Left lung (tissue), 10 donors: Measurements from ENCODE around the gene DIP2A. TPM values are rescaled to one million over a fixed set of nuclear protein-coding genes. Genes with fewer than 3 reads are reported as not detected.

ENCODE experiments used
- ATAC-seq: fragments of 200-7000 bp; cut with Tn5 transposase; one replicate; pipeline ENCODE4 v1.9.1; 2020; ENCODE audit warnings: moderate library complexity
- DNase-seq, 4 donors: peaks; one replicate each; pipeline ENCODE4 v3.0.0-alpha.2; 2013 to 2020
- H3K27ac ChIP-seq, 2 donors: fragments of 200-600 bp; sonication (generic) in 1 of 2; one replicate each; pipeline versions ENCODE4 v1.5.0 to v1.8.0; 2020 to 2021
- H3K27me3 ChIP-seq, 2 donors: fragments of 200-600 bp; sonication (generic) in 1 of 2; one replicate each; pipeline versions ENCODE4 v1.5.0 to v1.8.0; 2020 to 2021
- H3K36me3 ChIP-seq, 2 donors: fragments of 200-600 bp; sonication (generic) in 1 of 2; one replicate each; pipeline versions ENCODE4 v1.5.0 to v1.8.0; 2020 to 2021
- H3K4me1 ChIP-seq, 2 donors: fragments of 200-600 bp; one replicate each; pipeline ENCODE4 v1.8.0; 2021
- H3K4me3 ChIP-seq, 2 donors: fragments of 200-600 bp; sonication (generic) in 1 of 2; one replicate each; pipeline versions ENCODE4 v1.5.0 to v1.8.0; 2020 to 2021; ENCODE audit warnings: mild to moderate bottlenecking in 1 of 2
- H3K9me3 ChIP-seq, 2 donors: fragments of 200-600 bp; sonication (generic) in 1 of 2; one replicate each; pipeline versions ENCODE4 v1.5.0 to v1.8.0; 2020 to 2021
- intact Hi-C, 2 donors: fragments of 100-400 bp; cut with DNase I; formaldehyde crosslinking; loops; one replicate each; pipeline versions ENCODE4 v1.11.2 to v1.14.2; 2022
- polyA plus RNA-seq, 6 donors: library from polyadenylated mRNA; unstranded; fragments of 120-200 nt; gene quantifications; one replicate each; pipeline ENCODE4 v1.2.1, GENCODE V29; 2013; ENCODE audit not compliant: insufficient read length in 6 of 6
- total RNA-seq, 2 donors: library from RNA; stranded (reverse); fragmentation: NEBNext Ultra II Directional; extraction: Animal tissue kit (Norgen Biotek cat#: 25700); gene quantifications; one replicate each; pipeline ENCODE4 v1.2.1, GENCODE V29; 2021
- TF ChIP-seq, protein P1 (sequence below), 2 donors: fragments of 200-600 bp; sonication (generic) in 1 of 2; IDR thresholded peaks; one replicate each; pipeline versions ENCODE4 v1.5.0 to v1.8.0; 2021; ENCODE audit warnings: antibody characterized with exemption in 2 of 2
- donor health status: DM: no; HTN: yes; CAD: no.
- donor health status: DM: no; HTN: no; CAD: no.

DIP2A gene
- total and polyA plus RNA-seq, 8 donors: 31.5 to 75.3 (median 62.6) TPM

DNA sequence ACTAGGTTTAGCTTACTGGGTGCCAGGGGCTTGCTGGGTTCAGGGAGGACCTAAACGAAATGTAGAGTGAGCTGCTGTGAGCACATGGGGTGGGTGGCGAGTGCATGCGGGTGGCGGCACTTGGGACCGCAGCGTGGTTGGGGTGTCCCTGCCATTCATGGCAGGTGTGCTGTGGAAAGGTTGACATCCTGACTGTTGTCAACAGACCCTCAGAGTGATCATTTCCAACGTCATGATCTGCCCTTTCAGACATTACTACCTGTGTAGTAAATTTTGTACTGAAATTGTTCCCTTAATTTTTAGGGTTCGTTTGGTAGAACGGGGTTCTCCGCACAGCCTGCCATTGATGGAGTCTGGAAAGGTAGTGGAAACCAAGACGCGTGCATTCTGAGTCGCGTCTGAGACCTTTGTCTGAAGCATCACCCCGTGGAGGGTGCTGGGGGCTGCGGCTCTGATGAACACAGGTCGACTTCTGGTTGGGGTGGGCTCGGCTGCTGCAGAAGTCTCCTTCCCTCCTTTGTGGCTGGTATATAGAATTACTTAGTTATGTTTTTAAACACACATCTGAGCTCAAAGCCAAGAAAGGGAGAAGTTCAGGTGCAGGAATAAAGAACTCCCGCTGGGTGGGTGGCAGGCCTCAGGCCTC, 102.9 kb downstream of the DIP2A start:
- Histone ChIP-seq H3K9me3 (no peaks in the 10 kb centered on the region), H3K27me3 (no peaks in the 10 kb centered on the region), H3K27ac (no peak overlapping the region), H3K4me3 (no peak overlapping the region), H3K36me3 (peaks cover 0 to 99% of the 10 kb centered on the region in 2 donors), H3K4me1 (no peaks in the 10 kb centered on the region)
- ATAC-seq (no peak), DNase-seq (no peak)
- TF ChIP-seq, protein P1, sequence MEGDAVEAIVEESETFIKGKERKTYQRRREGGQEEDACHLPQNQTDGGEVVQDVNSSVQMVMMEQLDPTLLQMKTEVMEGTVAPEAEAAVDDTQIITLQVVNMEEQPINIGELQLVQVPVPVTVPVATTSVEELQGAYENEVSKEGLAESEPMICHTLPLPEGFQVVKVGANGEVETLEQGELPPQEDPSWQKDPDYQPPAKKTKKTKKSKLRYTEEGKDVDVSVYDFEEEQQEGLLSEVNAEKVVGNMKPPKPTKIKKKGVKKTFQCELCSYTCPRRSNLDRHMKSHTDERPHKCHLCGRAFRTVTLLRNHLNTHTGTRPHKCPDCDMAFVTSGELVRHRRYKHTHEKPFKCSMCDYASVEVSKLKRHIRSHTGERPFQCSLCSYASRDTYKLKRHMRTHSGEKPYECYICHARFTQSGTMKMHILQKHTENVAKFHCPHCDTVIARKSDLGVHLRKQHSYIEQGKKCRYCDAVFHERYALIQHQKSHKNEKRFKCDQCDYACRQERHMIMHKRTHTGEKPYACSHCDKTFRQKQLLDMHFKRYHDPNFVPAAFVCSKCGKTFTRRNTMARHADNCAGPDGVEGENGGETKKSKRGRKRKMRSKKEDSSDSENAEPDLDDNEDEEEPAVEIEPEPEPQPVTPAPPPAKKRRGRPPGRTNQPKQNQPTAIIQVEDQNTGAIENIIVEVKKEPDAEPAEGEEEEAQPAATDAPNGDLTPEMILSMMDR (IDR thresholded peaks at IDR 0.05): no peak
- intact Hi-C loops: no loop called here

- Histone ChIP-seq H3K9me3 (no peaks in the 10 kb centered on the region), H3K4me1 (no peaks in the 10 kb centered on the region), H3K4me3 (no peak overlapping the region), H3K27me3 (no peaks in the 10 kb centered on the region), H3K36me3 (peaks cover 0 to 99% of the 10 kb centered on the region in 2 donors), H3K27ac (no peak overlapping the region)
- TF ChIP-seq, protein P1 (IDR thresholded peaks at IDR 0.05): no peak
- ATAC-seq (no peak), DNase-seq (no peak)
- intact Hi-C loops: no loop called here
Measured at GRCh38 chr21:46562472-46562871, 103.8 kb downstream of the DIP2A start.

DNA sequence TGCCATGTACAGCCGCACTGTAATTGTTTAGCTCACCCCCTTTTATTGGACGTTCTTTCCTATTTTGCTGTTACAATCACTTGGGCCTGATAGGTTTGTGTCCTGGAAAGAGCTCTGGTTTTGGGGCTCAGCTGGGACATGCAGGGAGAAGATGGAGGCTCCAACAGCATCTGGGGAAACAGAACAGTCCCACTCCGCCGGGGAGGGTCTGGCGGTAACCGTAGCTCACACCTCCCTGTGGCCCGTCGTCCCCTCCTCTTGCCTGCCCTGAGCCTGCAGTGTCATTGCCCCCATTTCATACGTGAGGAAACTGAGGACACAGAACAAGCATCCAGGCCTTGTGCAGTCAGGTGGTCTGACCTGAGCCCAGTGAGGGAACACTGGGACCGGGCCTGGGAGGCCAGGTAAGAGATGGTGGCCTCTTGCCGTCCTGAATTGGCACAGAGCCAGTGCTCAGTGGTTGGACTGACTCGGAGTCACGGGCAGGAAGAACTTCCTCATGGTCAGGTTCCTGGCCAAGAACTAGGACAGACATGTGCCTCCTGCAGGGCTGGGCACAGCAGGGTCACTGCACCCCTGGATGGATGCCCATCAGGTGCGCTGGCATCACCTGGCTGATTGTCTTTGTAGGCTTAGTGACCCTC, 104.4 kb downstream of the DIP2A start:
- H3K36me3 ChIP-seq: peaks cover 0 to 99% of the 10 kb centered on the region in 2 donors
- no peaks in the 10 kb centered on the region for H3K9me3 ChIP-seq
- TF ChIP-seq, protein P1 (IDR thresholded peaks at IDR 0.05): no peak
- ATAC-seq (no peak), DNase-seq (peak in 1 of 4 donors; percentile 24)
- intact Hi-C loops: no loop called here
- H3K4me1 ChIP-seq: no peaks in the 10 kb centered on the region
- no peak overlapping the region for H3K4me3 ChIP-seq
- no peak overlapping the region for H3K27ac ChIP-seq
- H3K27me3 ChIP-seq: no peaks in the 10 kb centered on the region

DNA sequence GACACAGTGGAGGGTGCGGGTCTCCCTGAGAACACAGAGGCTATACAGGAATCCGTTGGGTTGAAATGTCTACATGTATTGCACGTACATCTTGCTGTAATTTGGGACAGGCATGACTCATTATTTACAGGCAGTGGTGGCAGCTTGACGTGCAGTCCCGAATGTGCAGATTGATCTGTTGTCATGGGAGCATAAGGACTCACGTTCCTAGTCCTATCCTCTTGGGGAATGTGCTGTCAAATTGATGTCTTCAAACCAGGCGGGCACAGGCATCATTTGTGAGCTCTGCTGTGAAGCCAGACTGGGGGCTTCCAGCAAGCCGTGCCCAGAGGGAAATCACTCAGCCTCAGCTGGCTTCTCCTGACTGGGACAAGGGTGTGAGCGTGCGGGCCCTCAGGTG, 105.7 kb downstream of the DIP2A start:
- no peaks in the 10 kb centered on the region for H3K4me1 ChIP-seq
- intact Hi-C loops: no loop called here
- no peak overlapping the region for H3K4me3 ChIP-seq
- peak in 1 of 4 donors; percentile 26 for DNase-seq
- H3K9me3 ChIP-seq: no peaks in the 10 kb centered on the region
- H3K27me3 ChIP-seq: no peaks in the 10 kb centered on the region
- TF ChIP-seq, protein P1 (IDR thresholded peaks at IDR 0.05): no peak
- H3K36me3 ChIP-seq: peaks cover 0 to 98% of the 10 kb centered on the region in 2 donors
- H3K27ac ChIP-seq: no peak overlapping the region
- ATAC-seq: no peak

DNA sequence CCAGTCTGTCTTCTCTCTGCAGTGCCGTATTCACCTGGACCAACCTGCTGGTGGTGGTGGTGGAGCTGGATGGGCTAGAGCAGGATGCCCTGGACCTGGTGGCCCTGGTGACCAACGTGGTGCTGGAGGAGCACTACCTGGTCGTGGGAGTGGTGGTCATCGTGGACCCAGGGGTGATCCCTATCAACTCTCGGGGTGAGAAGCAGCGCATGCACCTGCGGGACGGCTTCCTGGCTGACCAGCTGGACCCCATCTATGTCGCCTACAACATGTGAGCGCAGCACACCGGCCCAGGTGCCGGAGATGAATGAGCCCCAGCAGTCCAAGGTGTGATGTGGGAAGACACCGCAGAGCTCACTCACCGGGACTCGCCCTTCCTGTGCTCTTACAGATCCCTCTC, 108.7 kb downstream of the DIP2A start:
- Histone ChIP-seq H3K4me1 (no peaks in the 10 kb centered on the region), H3K36me3 (peaks cover 0 to 93% of the 10 kb centered on the region in 2 donors), H3K4me3 (no peak overlapping the region), H3K27me3 (no peaks in the 10 kb centered on the region), H3K27ac (no peak overlapping the region), H3K9me3 (peaks cover 0 to 3% of the 10 kb centered on the region in 2 donors)
- intact Hi-C loops: no loop called here
- peak in 1 of 4 donors; percentile 46 for DNase-seq
- ATAC-seq: no peak
- TF ChIP-seq, protein P1 (IDR thresholded peaks at IDR 0.05): no peak
